ENCODE results near the gene FOSB.

Gene FOSB

DNA sequence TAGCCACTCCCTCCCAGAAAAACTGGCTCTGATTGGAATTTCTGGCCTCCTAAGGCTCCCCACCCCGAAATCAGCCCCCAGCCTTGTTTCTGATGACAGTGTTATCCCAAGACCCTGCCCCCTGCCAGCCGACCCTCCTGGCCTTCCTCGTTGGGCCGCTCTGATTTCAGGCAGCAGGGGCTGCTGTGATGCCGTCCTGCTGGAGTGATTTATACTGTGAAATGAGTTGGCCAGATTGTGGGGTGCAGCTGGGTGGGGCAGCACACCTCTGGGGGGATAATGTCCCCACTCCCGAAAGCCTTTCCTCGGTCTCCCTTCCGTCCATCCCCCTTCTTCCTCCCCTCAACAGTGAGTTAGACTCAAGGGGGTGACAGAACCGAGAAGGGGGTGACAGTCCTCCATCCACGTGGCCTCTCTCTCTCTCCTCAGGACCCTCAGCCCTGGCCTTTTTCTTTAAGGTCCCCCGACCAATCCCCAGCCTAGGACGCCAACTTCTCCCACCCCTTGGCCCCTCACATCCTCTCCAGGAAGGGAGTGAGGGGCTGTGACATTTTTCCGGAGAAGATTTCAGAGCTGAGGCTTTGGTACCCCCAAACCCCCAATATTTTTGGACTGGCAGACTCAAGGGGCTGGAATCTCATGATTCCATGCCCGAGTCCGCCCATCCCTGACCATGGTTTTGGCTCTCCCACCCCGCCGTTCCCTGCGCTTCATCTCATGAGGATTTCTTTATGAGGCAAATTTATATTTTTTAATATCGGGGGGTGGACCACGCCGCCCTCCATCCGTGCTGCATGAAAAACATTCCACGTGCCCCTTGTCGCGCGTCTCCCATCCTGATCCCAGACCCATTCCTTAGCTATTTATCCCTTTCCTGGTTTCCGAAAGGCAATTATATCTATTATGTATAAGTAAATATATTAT lies 6.1 kb downstream of the FOSB start:
- DNase-seq (ENCODE audit: extremely low read depth, insufficient read length): no peak
- no peaks in the 10 kb centered on the region for H3K27me3 ChIP-seq (replicated peaks; ENCODE audit: control insufficient read depth, insufficient read depth, low read length)
- TF ChIP-seq CTCF (IDR thresholded peaks at IDR 0.05; ENCODE audit: insufficient read depth, low read length, poor library complexity, severe bottlenecking): no peak
- H3K36me3 ChIP-seq (ENCODE audit: control insufficient read depth, insufficient read depth, low read length): no peaks in the 10 kb centered on the region
- no peak overlapping the region for H3K4me3 ChIP-seq (replicated peaks; ENCODE audit: low read depth, low read length)

DNA sequence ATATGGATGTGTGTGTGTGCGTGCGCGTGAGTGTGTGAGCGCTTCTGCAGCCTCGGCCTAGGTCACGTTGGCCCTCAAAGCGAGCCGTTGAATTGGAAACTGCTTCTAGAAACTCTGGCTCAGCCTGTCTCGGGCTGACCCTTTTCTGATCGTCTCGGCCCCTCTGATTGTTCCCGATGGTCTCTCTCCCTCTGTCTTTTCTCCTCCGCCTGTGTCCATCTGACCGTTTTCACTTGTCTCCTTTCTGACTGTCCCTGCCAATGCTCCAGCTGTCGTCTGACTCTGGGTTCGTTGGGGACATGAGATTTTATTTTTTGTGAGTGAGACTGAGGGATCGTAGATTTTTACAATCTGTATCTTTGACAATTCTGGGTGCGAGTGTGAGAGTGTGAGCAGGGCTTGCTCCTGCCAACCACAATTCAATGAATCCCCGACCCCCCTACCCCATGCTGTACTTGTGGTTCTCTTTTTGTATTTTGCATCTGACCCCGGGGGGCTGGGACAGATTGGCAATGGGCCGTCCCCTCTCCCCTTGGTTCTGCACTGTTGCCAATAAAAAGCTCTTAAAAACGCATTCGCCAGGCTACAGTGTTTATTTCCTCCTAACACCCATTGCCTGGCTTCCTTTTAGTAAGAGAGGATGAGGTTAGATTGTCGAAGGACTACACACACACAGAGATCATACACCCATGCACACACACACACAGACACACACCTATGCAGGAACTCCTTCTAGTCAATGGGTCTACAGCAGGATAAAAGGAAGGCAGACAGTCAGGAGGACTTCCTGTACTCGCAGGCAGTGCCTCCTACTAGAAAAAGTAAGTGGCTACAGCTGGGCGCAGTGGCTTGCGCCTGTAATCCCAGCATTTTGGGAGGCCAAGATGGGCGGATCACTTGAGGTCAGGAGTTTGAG lies 7.1 kb downstream of the FOSB start:
- Histone ChIP-seq H3K4me3 (replicated peaks; ENCODE audit: low read depth, low read length) (no peak overlapping the region), H3K36me3 (ENCODE audit: control insufficient read depth, insufficient read depth, low read length) (no peaks in the 10 kb centered on the region), H3K27me3 (replicated peaks; ENCODE audit: control insufficient read depth, insufficient read depth, low read length) (no peaks in the 10 kb centered on the region)
- TF ChIP-seq CTCF (IDR thresholded peaks at IDR 0.05; ENCODE audit: insufficient read depth, low read length, poor library complexity, severe bottlenecking): no peak
- no peak for DNase-seq (ENCODE audit: extremely low read depth, insufficient read length)

DNA sequence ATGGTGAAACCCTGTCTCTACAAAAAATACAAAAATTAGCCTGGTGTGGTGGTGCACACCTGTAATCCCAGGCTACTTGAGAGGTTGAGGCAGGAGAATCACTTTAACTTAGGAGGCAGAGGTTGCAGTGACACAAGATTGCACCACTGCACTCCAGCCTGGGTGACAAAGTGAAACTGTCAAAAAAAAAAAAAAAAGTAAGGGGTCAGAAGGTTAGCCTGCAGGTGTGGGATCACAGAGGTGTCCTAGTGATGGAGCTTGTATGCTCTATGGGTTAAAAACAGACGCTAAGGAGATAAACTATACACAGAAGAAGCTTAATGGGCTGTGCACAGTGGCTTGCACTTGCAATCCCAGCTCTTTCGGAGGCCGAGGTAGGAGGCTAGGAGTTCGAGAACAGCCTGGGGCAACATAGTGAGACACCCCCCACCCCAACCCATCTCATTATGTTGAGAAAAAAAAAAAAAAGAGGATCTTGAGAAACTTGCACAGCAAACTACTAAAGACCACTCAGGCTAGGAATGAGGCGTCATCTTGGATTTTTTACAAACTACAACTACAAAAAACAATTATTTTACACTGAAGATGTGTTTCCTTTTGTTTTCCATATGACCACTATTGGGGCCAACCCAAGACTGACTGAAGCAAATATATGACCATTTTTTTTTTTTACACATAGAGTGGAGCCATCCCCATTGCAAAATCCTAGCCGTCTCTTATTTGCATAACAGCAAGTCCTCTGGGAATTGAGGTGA lies 7.9 kb downstream of the FOSB start:
- H3K27me3 ChIP-seq (replicated peaks; ENCODE audit: control insufficient read depth, insufficient read depth, low read length): no peaks in the 10 kb centered on the region
- H3K4me3 ChIP-seq (replicated peaks; ENCODE audit: low read depth, low read length): no peak overlapping the region
- no peak for TF ChIP-seq CTCF (IDR thresholded peaks at IDR 0.05; ENCODE audit: insufficient read depth, low read length, poor library complexity, severe bottlenecking)
- no peaks in the 10 kb centered on the region for H3K36me3 ChIP-seq (ENCODE audit: control insufficient read depth, insufficient read depth, low read length)
- DNase-seq (ENCODE audit: extremely low read depth, insufficient read length): no peak

DNA sequence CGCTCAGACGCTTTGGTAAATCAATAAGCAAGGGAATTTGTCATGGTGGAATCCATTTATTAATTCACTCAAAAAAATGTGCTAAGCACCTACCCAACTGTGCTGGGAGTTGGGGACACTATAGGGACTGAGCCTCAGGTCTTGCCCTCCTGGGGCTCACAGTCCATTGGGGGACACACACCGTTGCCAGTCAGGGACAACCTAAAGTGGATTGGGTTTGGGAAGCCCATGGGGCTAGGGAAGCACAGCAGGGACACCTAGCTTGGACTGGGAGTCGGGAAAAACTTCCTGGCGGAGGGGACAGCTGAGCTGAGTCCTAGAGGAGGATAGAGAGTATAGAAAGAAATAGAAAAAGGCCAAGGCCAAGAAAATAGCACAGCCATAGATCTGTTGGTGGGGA lies 8.5 kb downstream of the FOSB start:
- no peak for TF ChIP-seq CTCF (IDR thresholded peaks at IDR 0.05; ENCODE audit: insufficient read depth, low read length, poor library complexity, severe bottlenecking)
- no peaks in the 10 kb centered on the region for H3K36me3 ChIP-seq (ENCODE audit: control insufficient read depth, insufficient read depth, low read length)
- no peak overlapping the region for H3K4me3 ChIP-seq (replicated peaks; ENCODE audit: low read depth, low read length)
- no peak for DNase-seq (ENCODE audit: extremely low read depth, insufficient read length)
- H3K27me3 ChIP-seq (replicated peaks; ENCODE audit: control insufficient read depth, insufficient read depth, low read length): no peaks in the 10 kb centered on the region

- no peak for TF ChIP-seq CTCF (IDR thresholded peaks at IDR 0.05; ENCODE audit: insufficient read depth, low read length, poor library complexity, severe bottlenecking)
- H3K36me3 ChIP-seq (ENCODE audit: control insufficient read depth, insufficient read depth, low read length): no peaks in the 10 kb centered on the region
- H3K4me3 ChIP-seq (replicated peaks; ENCODE audit: low read depth, low read length): no peak overlapping the region
- no peak for DNase-seq (ENCODE audit: extremely low read depth, insufficient read length)
- H3K27me3 ChIP-seq (replicated peaks; ENCODE audit: control insufficient read depth, insufficient read depth, low read length): no peaks in the 10 kb centered on the region
These were observed 9.4 kb downstream of the FOSB start for GRCh38 chr19:45477186-45477585.
